K562 treated with DMSO at 1 percent for 4 hours (cell line): Measurements from ENCODE around the gene PJA2. TPM values are rescaled to one million over a fixed set of nuclear protein-coding genes. Genes with fewer than 3 reads are reported as not detected.

Experiments
- total RNA-seq: library from RNA; unstranded; fragments of 300-600 nt; gene quantifications from 2 replicates; pipeline ENCODE4 v1.2.3, GENCODE V29; 2022; ENCODE audit not compliant: insufficient read depth

The PJA2 gene, protein sequence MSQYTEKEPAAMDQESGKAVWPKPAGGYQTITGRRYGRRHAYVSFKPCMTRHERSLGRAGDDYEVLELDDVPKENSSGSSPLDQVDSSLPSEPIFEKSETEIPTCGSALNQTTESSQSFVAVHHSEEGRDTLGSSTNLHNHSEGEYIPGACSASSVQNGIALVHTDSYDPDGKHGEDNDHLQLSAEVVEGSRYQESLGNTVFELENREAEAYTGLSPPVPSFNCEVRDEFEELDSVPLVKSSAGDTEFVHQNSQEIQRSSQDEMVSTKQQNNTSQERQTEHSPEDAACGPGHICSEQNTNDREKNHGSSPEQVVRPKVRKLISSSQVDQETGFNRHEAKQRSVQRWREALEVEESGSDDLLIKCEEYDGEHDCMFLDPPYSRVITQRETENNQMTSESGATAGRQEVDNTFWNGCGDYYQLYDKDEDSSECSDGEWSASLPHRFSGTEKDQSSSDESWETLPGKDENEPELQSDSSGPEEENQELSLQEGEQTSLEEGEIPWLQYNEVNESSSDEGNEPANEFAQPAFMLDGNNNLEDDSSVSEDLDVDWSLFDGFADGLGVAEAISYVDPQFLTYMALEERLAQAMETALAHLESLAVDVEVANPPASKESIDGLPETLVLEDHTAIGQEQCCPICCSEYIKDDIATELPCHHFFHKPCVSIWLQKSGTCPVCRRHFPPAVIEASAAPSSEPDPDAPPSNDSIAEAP
- 36.4 and 40.8 TPM in 2 replicates for total RNA-seq

DNA sequence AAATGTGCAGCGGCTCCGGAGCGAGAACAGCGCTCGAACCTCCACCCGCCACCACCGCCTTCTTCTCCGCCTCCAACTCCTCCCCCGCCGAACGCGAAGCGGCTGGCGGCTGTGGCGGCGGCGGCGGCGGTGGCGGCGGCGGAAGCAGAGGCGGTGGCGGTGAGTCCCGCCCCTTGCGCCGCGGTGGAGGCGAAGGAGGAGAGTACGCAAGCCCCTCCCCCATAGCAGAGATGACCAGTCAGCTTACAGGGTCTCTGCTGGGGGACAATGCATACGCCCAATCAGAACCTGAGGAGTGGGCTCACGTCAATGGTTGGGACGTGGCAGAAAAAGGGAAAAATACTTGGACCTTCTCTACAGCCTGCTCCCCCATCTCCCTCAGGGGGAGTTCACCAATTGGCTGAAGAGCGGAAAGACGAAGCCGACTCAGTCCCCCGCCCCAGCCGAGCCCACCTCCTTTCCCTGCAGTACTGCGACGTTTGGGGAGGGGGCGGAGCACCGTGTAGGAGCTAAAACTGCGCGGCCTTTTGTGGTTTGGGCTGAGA is at the start of gene PJA2:
Gene PJA2, minus strand, starts transcription at position 131 of the 545 bp plus-strand sequence. CDS start 26,541 bp downstream, outside the sequence.

